ENCODE measurements around the gene AKAP11.

The AKAP11 gene

GRCh38 chr13:42274386-42275097 is 2.6 kb downstream of the AKAP11 start:
- no peak for DNase-seq

GRCh38 chr13:42275098-42275471 is 3.1 kb downstream of the AKAP11 start:
- no peak for DNase-seq

- peak; percentile 12 for DNase-seq
These were observed 3.6 kb downstream of the AKAP11 start for GRCh38 chr13:42275506-42275905.

GRCh38 chr13:42276683-42277082 is 4.7 kb downstream of the AKAP11 start:
- no peak for DNase-seq

- no peak for DNase-seq
These were observed 5.8 kb downstream of the AKAP11 start for GRCh38 chr13:42277618-42278276.

- no peak for DNase-seq
These were observed 7.1 kb downstream of the AKAP11 start for GRCh38 chr13:42279080-42279479.

- DNase-seq = no peak
These were observed 8.0 kb downstream of the AKAP11 start for GRCh38 chr13:42279986-42280385.

- DNase-seq = no peak
These were observed 8.6 kb downstream of the AKAP11 start for GRCh38 chr13:42280537-42280936.

GRCh38 chr13:42283574-42283973 is 11.6 kb downstream of the AKAP11 start:
- DNase-seq = no peak

- no peak for DNase-seq
These were observed 12.1 kb downstream of the AKAP11 start for GRCh38 chr13:42284068-42284467.

GRCh38 chr13:42298392-42298791 is 26.4 kb downstream of the AKAP11 start:
- no peak for DNase-seq

GRCh38 chr13:42305503-42305902 is 33.6 kb downstream of the AKAP11 start:
- DNase-seq = no peak

GRCh38 chr13:42307461-42307860 is 35.5 kb downstream of the AKAP11 start:
- DNase-seq = no peak

GRCh38 chr13:42312817-42313431 is 41.0 kb downstream of the AKAP11 start:
- DNase-seq = no peak

GRCh38 chr13:42318570-42318969 is 46.6 kb downstream of the AKAP11 start:
- no peak for DNase-seq

GRCh38 chr13:42320375-42320787 is 48.4 kb downstream of the AKAP11 start:
- no peak for DNase-seq

- no peak for DNase-seq
These were observed 50.9 kb downstream of the AKAP11 start for GRCh38 chr13:42322806-42323205.

GRCh38 chr13:42324704-42325103 is 52.8 kb downstream of the AKAP11 start:
- DNase-seq = no peak

GRCh38 chr13:42327725-42328124 is 55.8 kb downstream of the AKAP11 start:
- no peak for DNase-seq

GRCh38 chr13:42328672-42329071 is 56.7 kb downstream of the AKAP11 start:
- no peak for DNase-seq

GRCh38 chr13:42329239-42329638 is 57.3 kb downstream of the AKAP11 start:
- DNase-seq = no peak

GRCh38 chr13:42331009-42331408 is 59.1 kb downstream of the AKAP11 start:
- no peak for DNase-seq

- DNase-seq = no peak
These were observed 61.8 kb downstream of the AKAP11 start for GRCh38 chr13:42333613-42334328.

GRCh38 chr13:42334329-42334706 is 62.4 kb downstream of the AKAP11 start:
- no peak for DNase-seq
